Stimulated activated CD8-positive, alpha-beta memory T cell treated with anti-CD3 and anti-CD28 coated beads, Interleukin-4, amount 100 ng/mL, for 48 hours (primary cell): ENCODE data around the gene ADCY9.
"Not testable (repeated sequence)": the region's sequence is repeated elsewhere in the genome, so short reads cannot be mapped to it uniquely, and the experiment has no call there.

Source experiments
- DNase-seq: peaks from one replicate; pipeline ENCODE4 v3.0.0-alpha.2; 2020

Gene ADCY9

GRCh38 chr16:4064950-4065352 lies 51.3 kb downstream of the ADCY9 start:
- peak; percentile 34 for DNase-seq

- DNase-seq: no peak
Measured at GRCh38 chr16:4062212-4062802, 53.9 kb downstream of the ADCY9 start.

- DNase-seq: no peak
Measured at GRCh38 chr16:4060823-4061222, 55.4 kb downstream of the ADCY9 start.

GRCh38 chr16:4060009-4060408 lies 56.2 kb downstream of the ADCY9 start:
- no peak for DNase-seq

GRCh38 chr16:4058386-4058785 lies 57.9 kb downstream of the ADCY9 start:
- DNase-seq: no peak

- no peak for DNase-seq
Measured at GRCh38 chr16:4057439-4057877, 58.8 kb downstream of the ADCY9 start.

GRCh38 chr16:4056161-4057105 lies 59.8 kb downstream of the ADCY9 start:
- no peak for DNase-seq

- no peak for DNase-seq
Measured at GRCh38 chr16:4055748-4056147, 60.5 kb downstream of the ADCY9 start.

GRCh38 chr16:4053301-4053845 lies 62.9 kb downstream of the ADCY9 start:
- DNase-seq: no peak

GRCh38 chr16:4052801-4053293 lies 63.4 kb downstream of the ADCY9 start:
- DNase-seq: no peak

GRCh38 chr16:4052096-4052495 lies 64.1 kb downstream of the ADCY9 start:
- DNase-seq: no peak

GRCh38 chr16:4051591-4051990 lies 64.7 kb downstream of the ADCY9 start:
- DNase-seq: no peak

GRCh38 chr16:4049031-4049430 lies 67.2 kb downstream of the ADCY9 start:
- DNase-seq: no peak

- no peak for DNase-seq
Measured at GRCh38 chr16:4048481-4048880, 67.8 kb downstream of the ADCY9 start.

- no peak for DNase-seq
Measured at GRCh38 chr16:4046221-4046620, 70.0 kb downstream of the ADCY9 start.

GRCh38 chr16:4045561-4045960 lies 70.7 kb downstream of the ADCY9 start:
- not testable (repeated sequence) for DNase-seq

GRCh38 chr16:4042581-4042980 lies 73.7 kb downstream of the ADCY9 start:
- no peak for DNase-seq

- no peak for DNase-seq
Measured at GRCh38 chr16:4038448-4038847, 77.8 kb downstream of the ADCY9 start.

- DNase-seq: not testable (repeated sequence)
Measured at GRCh38 chr16:4036952-4037351, 79.3 kb downstream of the ADCY9 start.

GRCh38 chr16:4034963-4035362 lies 81.3 kb downstream of the ADCY9 start:
- no peak for DNase-seq

GRCh38 chr16:4033951-4034350 lies 82.3 kb downstream of the ADCY9 start:
- DNase-seq: no peak

GRCh38 chr16:4032768-4033167 lies 83.5 kb downstream of the ADCY9 start:
- DNase-seq: peak; percentile 34

GRCh38 chr16:4028144-4028543 lies 88.1 kb downstream of the ADCY9 start:
- no peak for DNase-seq

GRCh38 chr16:4026854-4027253 lies 89.4 kb downstream of the ADCY9 start:
- no peak for DNase-seq
